GM12891 (cell line): ENCODE measurements around the gene CXXC4. TPM values are rescaled to one million over a fixed set of nuclear protein-coding genes. Genes with fewer than 3 reads are reported as not detected.

Experiments
- DNase-seq: peaks from one replicate; pipeline ENCODE4 v3.0.0; 2011; ENCODE audit warnings: low spot score; ENCODE audit not compliant: insufficient read length
- FAIRE-seq: peaks from 2 replicates; lab custom pipeline; 2011; peaks lifted over from hg19 to GRCh38; lab: Jason Lieb, UNC
- PAX5 ChIP-seq: IDR thresholded peaks from 2 replicates; pipeline ENCODE4 v1.6.1; 2011; ENCODE audit warnings: low read length, moderate library complexity, mild to moderate bottlenecking; ENCODE audit not compliant: insufficient read depth, severe bottlenecking
- POLR2A ChIP-seq: IDR thresholded peaks from 2 replicates; pipeline ENCODE4 v1.6.1; 2011; ENCODE audit warnings: low read depth, low read length, control low read depth
- POLR2AphosphoS5 ChIP-seq: IDR thresholded peaks from 2 replicates; pipeline ENCODE4 v1.6.1; 2011; ENCODE audit warnings: low read depth, low read length, control low read depth
- POU2F2 ChIP-seq: IDR thresholded peaks from 2 replicates; pipeline ENCODE4 v1.6.1; 2011; ENCODE audit warnings: low read depth, mild to moderate bottlenecking, control low read depth, low read length, moderate library complexity
- SPI1 ChIP-seq: IDR thresholded peaks from 2 replicates; pipeline ENCODE4 v1.6.1; 2011; ENCODE audit warnings: low read depth, low read length, control low read depth
- TAF1 ChIP-seq: IDR thresholded peaks from 2 replicates; pipeline ENCODE4 v1.6.1; 2011; ENCODE audit warnings: low read depth, low read length, control low read depth
- polyA plus RNA-seq: library from polyadenylated mRNA; unstranded; fragments of >200 nt; gene quantifications from one replicate; pipeline ENCODE4 v1.2.1, GENCODE V29; 2012; ENCODE audit warnings: low read depth, missing spikeins, inconsistent platforms; ENCODE audit not compliant: missing spikeins

Gene CXXC4
- polyA plus RNA-seq, result 3.1 TPM

DNA sequence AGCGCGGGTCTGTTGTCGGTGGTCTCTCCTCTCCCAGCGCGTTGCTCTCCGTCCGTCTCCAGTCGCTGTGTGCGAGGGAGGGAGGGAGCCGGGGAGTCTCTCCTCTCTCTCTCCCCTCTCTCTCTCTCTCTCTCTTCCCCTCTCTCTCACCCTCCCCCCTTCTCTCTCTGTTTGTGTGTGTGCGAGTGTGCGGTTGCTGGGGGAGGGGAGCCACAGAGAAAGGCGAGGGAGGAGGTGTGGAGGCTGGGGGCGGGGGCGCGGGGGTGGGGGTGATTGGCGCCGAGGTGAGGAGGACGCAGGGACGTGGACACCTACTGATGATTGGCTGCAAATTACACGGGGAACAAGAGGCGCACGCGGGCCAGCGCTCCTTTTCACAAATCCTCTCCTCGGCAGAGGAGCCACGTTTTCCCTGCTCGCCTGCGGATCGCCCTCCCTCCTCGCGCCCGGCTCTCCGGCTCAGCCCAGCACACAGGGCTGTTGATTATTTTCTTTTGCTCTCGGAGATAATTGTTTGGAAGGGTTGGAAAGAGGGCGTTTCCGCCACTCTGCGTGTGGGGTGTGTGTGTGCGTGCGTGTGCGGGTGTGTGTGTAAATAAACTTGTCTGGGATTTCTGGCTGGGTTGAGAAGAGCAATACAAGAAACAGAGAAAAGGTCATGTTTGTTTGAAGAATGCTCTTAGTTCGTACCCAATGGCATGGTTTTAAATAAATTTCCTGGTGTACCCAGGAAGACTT, at the start of gene CXXC4:
Gene CXXC4, minus strand, starts transcription at position 73 of the 738 bp plus-strand sequence. CDS start 3,092 bp downstream, outside the sequence.
- DNase-seq (peak; percentile 28), FAIRE-seq (peak; percentile 94)
- TF ChIP-seq POLR2A, result peak; percentile 73
- TF ChIP-seq PAX5, result no peak
- TF ChIP-seq SPI1, result 0 out of 2 replicates have a peak, but pooled peaks have one; percentile 15
- TF ChIP-seq POU2F2, result no peak; the same call in 1 of the 2 replicates
- TF ChIP-seq POLR2AphosphoS5, result peak; percentile 62
- TF ChIP-seq TAF1, result peak; percentile 45; the same call in 1 of the 2 replicates

DNA sequence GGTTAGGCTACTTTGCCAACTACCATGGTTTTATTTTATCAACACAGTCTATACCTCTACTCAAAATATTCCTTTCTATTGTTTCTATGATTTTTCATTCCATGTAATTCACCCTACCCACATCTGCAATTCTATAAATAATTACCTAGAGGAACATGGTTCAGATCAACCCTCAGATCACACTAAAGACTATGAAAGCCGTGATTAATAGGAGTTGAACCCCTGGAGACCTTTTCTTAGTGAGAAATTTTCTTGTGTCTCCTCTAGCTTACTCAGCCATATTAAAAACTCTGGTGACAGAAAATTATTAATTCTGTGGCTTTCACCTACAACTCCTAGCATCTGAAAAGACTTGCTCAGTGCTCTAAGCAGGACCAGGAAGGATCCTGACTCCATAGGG, 38.5 kb upstream of the CXXC4 start:
- no peak for FAIRE-seq
- DNase-seq, result no peak
- TF ChIP-seq SPI1, result no peak
- TF ChIP-seq POLR2AphosphoS5, result no peak
- no peak for TF ChIP-seq PAX5
- no peak for TF ChIP-seq POLR2A
- TF ChIP-seq TAF1, result no peak
- TF ChIP-seq POU2F2, result no peak

DNA sequence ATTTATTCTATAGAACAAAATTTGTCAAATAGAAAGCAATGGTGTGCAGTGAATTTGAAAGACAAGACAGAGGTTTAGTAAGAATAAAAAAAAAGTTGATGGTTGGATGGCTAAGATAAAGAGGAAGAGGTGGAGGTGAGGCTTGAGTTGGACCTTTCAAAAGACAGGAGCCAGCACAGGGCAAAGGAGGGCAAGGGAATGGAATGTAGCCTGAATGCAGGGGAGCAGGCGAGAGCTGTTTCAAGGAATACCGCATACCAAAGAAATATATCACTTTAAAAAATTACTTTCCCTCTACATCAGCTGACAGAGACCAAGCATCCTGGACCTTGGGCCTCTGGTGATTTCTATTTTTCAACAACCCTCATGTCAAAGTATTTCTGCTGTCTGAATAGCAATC, 38.0 kb upstream of the CXXC4 start:
- TF ChIP-seq POU2F2 (no peak), POLR2AphosphoS5 (no peak), POLR2A (no peak), TAF1 (no peak)
- FAIRE-seq, result no peak
- DNase-seq, result no peak

DNA sequence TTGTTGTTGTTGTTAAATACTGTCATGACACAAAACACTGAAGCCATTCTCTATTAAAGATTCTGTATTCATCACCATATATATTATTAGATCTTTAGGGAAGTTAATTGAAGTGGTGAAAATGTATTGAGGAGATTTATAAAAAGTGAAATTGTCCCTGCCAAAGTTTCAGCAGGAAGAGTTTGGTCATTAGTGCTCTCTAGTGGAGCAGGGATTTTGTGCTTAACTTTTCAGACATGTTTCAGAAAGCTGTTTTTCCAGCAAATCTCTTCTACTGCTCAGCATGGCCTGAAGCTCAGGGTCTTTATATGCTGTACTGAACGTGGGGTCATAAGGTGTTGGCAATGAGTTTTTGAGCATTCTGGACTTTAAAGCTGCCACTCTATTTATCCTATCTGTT, 36.7 kb upstream of the CXXC4 start:
- TF ChIP-seq SPI1, result no peak
- no peak for TF ChIP-seq TAF1
- DNase-seq (no peak), FAIRE-seq (no peak)

DNA sequence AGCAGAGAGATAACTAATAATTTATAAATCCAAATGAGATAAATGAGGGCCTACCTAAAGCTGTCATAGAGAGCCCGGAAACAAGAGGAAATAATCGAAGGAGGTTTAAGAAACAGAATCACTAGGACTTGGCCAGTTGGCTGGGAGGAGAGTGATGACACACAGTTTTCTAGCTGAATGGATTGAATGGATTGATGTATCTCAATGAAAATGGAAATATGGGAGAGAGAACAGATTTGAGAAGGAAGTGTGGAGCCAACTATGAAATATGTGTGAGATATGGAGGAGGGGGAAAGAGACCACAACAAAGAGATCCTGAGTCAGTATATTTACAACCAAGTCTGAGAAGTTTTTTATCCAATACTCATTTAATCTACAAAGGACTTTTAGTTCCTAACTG, 35.7 kb upstream of the CXXC4 start:
- no peak for FAIRE-seq
- no peak for TF ChIP-seq POLR2A
- TF ChIP-seq PAX5, result no peak
- TF ChIP-seq SPI1, result no peak
- TF ChIP-seq POLR2AphosphoS5, result no peak
- no peak for TF ChIP-seq POU2F2
- no peak for TF ChIP-seq TAF1
- no peak for DNase-seq

DNA sequence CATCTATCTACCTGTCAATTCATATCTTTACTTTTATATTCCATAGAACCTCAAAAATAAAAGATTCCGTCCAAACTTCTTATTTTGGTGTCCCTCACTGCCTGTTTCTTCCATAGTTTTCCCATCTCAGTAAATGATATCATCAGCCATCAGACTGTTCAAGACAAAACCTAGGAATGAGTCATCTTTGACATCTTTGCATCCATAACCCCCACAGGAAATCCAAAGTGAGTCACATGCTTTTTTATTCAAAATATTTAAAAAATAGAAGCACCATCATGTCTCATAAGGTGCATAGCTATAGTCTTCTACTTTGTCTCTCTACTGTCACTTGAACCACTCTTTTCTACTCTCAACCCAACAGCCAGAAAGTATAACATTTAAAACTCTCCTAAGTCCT, 29.9 kb upstream of the CXXC4 start:
- no peak for FAIRE-seq
- TF ChIP-seq PAX5, result no peak
- no peak for TF ChIP-seq POU2F2
- no peak for TF ChIP-seq TAF1
- no peak for TF ChIP-seq POLR2A
- TF ChIP-seq SPI1, result no peak
- DNase-seq, result no peak

DNA sequence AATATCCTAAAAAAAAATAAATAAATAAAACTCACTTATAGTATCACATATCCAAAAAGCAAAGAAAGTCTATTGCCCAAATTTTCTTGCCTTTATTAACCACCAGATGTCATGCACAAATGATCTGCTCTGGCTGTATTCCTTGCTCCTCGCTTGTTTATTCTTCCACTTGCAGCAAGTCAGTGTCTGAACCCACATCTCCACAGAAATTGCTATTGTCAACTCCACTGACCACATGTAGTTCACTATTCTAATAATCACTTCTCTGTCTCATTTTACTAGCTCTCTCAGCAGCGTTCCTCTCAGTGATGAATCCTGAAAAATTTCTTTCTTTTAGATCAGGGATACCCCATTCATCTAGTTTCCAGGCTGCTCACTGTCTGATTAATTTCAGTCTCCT, 29.3 kb upstream of the CXXC4 start:
- no peak for FAIRE-seq

DNA sequence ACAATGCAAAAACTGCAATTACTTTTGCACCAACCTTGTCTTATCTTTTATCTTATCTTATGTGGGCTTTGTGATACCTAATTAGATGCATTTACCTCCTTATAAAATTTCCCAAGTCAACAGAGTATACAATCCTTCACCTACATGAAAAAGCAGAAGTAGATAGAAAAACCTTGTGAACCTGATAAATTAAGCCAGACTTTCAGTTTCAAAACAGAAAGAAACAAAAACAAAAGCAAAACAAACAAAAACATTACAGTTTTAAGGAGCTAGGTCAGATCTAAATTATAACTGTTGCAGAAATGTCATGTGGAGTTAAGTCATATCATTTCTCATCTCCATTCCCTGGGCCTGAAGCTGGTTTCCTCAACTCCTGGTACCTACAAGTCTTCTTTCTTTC, 24.9 kb upstream of the CXXC4 start:
- TF ChIP-seq SPI1 (peak; percentile 37; the same call in 1 of the 2 replicates), POLR2A (no peak)
- FAIRE-seq, result peak; percentile 55
- no peak for DNase-seq

More for the DNA sequence above, 29.3 kb upstream of the CXXC4 start:
- DNase-seq, result no peak
- TF ChIP-seq PAX5, result no peak
- TF ChIP-seq POLR2AphosphoS5, result no peak
- no peak for TF ChIP-seq TAF1
- TF ChIP-seq SPI1, result no peak
- no peak for TF ChIP-seq POLR2A
- no peak for TF ChIP-seq POU2F2

DNA sequence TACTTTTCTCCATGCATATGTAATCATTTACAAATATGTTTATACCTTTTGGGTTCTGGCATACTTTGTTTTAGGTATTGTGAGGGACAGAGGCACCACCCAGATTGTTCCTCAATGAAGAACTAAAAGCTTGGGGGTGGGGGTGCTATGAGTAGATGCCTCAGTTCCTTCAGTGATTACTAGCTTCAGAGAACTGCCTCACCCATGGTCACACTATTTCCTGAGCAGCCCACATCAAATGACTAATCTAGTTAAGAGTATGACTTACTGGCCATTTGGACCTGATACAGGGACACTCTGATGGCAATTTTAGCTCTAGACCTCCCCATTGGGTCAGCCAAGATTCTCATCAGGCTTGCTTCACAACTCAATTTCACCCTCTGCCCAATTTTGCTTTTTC, 22.2 kb upstream of the CXXC4 start:
- FAIRE-seq (peak; percentile 23), DNase-seq (no peak)
- TF ChIP-seq TAF1 (no peak), POLR2AphosphoS5 (no peak), POLR2A (no peak), POU2F2 (no peak), SPI1 (no peak), PAX5 (no peak)

DNA sequence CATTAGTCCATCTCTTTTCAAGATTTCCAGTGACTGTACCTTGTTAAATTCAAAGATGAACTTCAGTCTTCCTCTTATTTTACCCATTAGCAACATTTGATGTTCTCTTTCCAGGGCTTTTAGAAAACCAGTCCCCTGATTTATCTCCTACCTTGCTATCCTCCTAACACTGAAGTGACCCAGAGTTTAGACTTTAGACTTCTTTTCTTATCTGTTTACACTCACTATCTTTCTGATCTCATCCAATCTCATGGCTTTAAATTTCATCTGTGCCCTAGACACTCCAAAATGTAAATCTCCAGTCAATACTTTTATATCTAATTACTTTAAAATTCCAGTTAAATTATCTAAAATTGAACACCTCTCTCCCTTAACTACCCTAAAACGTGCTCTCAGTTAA, 13.5 kb upstream of the CXXC4 start:
- DNase-seq (no peak), FAIRE-seq (no peak)
- TF ChIP-seq POU2F2, result no peak
- TF ChIP-seq POLR2A, result no peak
- no peak for TF ChIP-seq SPI1
- no peak for TF ChIP-seq POLR2AphosphoS5
- no peak for TF ChIP-seq TAF1
- no peak for TF ChIP-seq PAX5
